ENCODE data around the gene LRRN4. TPM values are rescaled to one million over a fixed set of nuclear protein-coding genes. Genes with fewer than 3 reads are reported as not detected.

The LRRN4 gene
- total and polyA plus RNA-seq, 8 donors, result 0.19 to 2.9 (median 1.1) TPM; not detected in 5

- no peak for DNase-seq
- intact Hi-C loops (cut with DNase I; ENCODE audit: low total_unique reads), result no loop called here
- 91 to 95% (median 92%) methylated on average over 21 to 26 of the region's 26 CpGs for WGBS, 5 donors
- peaks cover 28 to 62% (median 56%) of the 10 kb centered on the region in 4 donors for H3K36me3 ChIP-seq
- no peaks in the 10 kb centered on the region for H3K9me3 ChIP-seq
- H3K4me1 ChIP-seq, result peaks cover 0 to 6% (median 0%) of the 10 kb centered on the region in 4 donors
- no peak overlapping the region for H3K27ac ChIP-seq
- H3K27me3 ChIP-seq, result no peaks in the 10 kb centered on the region
- H3K4me3 ChIP-seq, result no peak overlapping the region
- TF ChIP-seq EP300 (IDR thresholded peaks at IDR 0.05) (no peak), POLR2AphosphoS5 (IDR thresholded peaks at IDR 0.05) (no peak), POLR2A (IDR thresholded peaks at IDR 0.05) (no peak), CTCF (IDR thresholded peaks at IDR 0.05) (no peak)
These were observed 12.0 kb downstream of the LRRN4 start for GRCh38 chr20:6041808-6042265.

GRCh38 chr20:6040958-6041807 lies 12.7 kb downstream of the LRRN4 start:
- Histone ChIP-seq H3K36me3 (peaks cover 34 to 69% (median 63%) of the 10 kb centered on the region in 4 donors), H3K27ac (no peak overlapping the region), H3K4me1 (peaks cover 0 to 6% (median 0%) of the 10 kb centered on the region in 4 donors), H3K4me3 (no peak overlapping the region), H3K27me3 (no peaks in the 10 kb centered on the region), H3K9me3 (no peaks in the 10 kb centered on the region)
- whole genome bisulfite sequencing, 5 donors, result 85 to 91% (median 89%) methylated on average over 52 to 67 of the region's 67 CpGs
- intact Hi-C loops (cut with DNase I; ENCODE audit: low total_unique reads), result no loop called here
- TF ChIP-seq CTCF (IDR thresholded peaks at IDR 0.05), result no peak
- no peak for TF ChIP-seq POLR2A (IDR thresholded peaks at IDR 0.05)
- no peak for TF ChIP-seq EP300 (IDR thresholded peaks at IDR 0.05)
- no peak for TF ChIP-seq POLR2AphosphoS5 (IDR thresholded peaks at IDR 0.05)
- no peak for DNase-seq

- no peaks in the 10 kb centered on the region for H3K9me3 ChIP-seq
- H3K27me3 ChIP-seq, result no peaks in the 10 kb centered on the region
- H3K4me3 ChIP-seq, result no peak overlapping the region
- peaks cover 41 to 75% (median 69%) of the 10 kb centered on the region in 4 donors for H3K36me3 ChIP-seq
- H3K4me1 ChIP-seq, result peaks cover 0 to 6% (median 0%) of the 10 kb centered on the region in 4 donors
- no peak for TF ChIP-seq EP300 (IDR thresholded peaks at IDR 0.05)
- no peak for TF ChIP-seq CTCF (IDR thresholded peaks at IDR 0.05)
- TF ChIP-seq POLR2A (IDR thresholded peaks at IDR 0.05), result no peak
- TF ChIP-seq POLR2AphosphoS5 (IDR thresholded peaks at IDR 0.05), result no peak
- no peak for DNase-seq
- WGBS, 5 donors, result 89 to 95% (median 92%) methylated on average over 8 of the region's 8 CpGs
- no peak overlapping the region for H3K27ac ChIP-seq
- intact Hi-C loops (cut with DNase I; ENCODE audit: low total_unique reads), result no loop called here
These were observed 13.3 kb downstream of the LRRN4 start for GRCh38 chr20:6040540-6040939.

- DNase-seq, result no peak
- WGBS, 5 donors, result 79 to 96% (median 87%) methylated on average over 5 of the region's 5 CpGs
- H3K4me1 ChIP-seq, result peaks cover 0 to 13% (median 3%) of the 10 kb centered on the region in 4 donors
- intact Hi-C loops (cut with DNase I; ENCODE audit: low total_unique reads), result no loop called here
- H3K4me3 ChIP-seq, result no peak overlapping the region
- TF ChIP-seq POLR2A (IDR thresholded peaks at IDR 0.05) (no peak), EP300 (IDR thresholded peaks at IDR 0.05) (no peak)
- H3K27me3 ChIP-seq, result no peaks in the 10 kb centered on the region
- H3K27ac ChIP-seq, result no peak overlapping the region
- peaks cover 49 to 83% (median 77%) of the 10 kb centered on the region in 4 donors for H3K36me3 ChIP-seq
- H3K9me3 ChIP-seq, result no peaks in the 10 kb centered on the region
These were observed 14.1 kb downstream of the LRRN4 start for GRCh38 chr20:6039766-6040165.

Measured in stomach (tissue), 9 donors.